GM12878 (cell line): ENCODE results near the gene SAMD3. TPM values are rescaled to one million over a fixed set of nuclear protein-coding genes. Genes with fewer than 3 reads are reported as not detected.

Source experiments
- ATAC-seq: fragments of 200-7000 bp; cut with Tn5 transposase; 3 replicates; pipeline ENCODE4 v1.9.1; 2020; ENCODE audit warnings: mild to moderate bottlenecking, moderate library complexity
- BruUV-seq: library from RNA; stranded (reverse); fragments of 400-500 nt; replicated peaks from 2 replicates; lab custom pipeline; 2021; lab: Mats Ljungman, UMichigan
- CTCF ChIA-PET: fragments of 300-600 bp; sonication (Branson Sonifier 250); formaldehyde crosslinking; extraction: SDS; loops from one replicate; lab custom pipeline; 2021; ENCODE audit warnings: inconsistent platforms; lab: Yijun Ruan, JAX
- POLR2A ChIA-PET: fragments of 350-600 bp; formaldehyde crosslinking; extraction: SDS; loops from one replicate; lab custom pipeline; 2021; ENCODE audit warnings: inconsistent platforms; lab: Charles Lee
- RAD21 ChIA-PET: fragments of 300-600 bp; sonication (Branson Sonifier 250); formaldehyde crosslinking; loops from one replicate; lab custom pipeline; 2023; ENCODE audit warnings: antibody characterized with exemption; ENCODE audit not compliant: unreplicated experiment; lab: Charles Lee
- SMC1A ChIA-PET: fragments of 300-600 bp; sonication (Branson Sonifier 250); formaldehyde crosslinking; loops from one replicate; lab custom pipeline; 2023; ENCODE audit not compliant: unreplicated experiment, uncharacterized antibody; lab: Charles Lee
- DNase-seq: peaks from one replicate; pipeline ENCODE4 v3.0.0-alpha.2; 2011; ENCODE audit warnings: low read depth, low spot score
- FAIRE-seq: peaks from 3 replicates; lab custom pipeline; 2011; peaks lifted over from hg19 to GRCh38; lab: Jason Lieb, UNC
- H2AFZ ChIP-seq: 2 replicates; pipeline ENCODE4 v1.6.0; 2011; ENCODE audit warnings: low read depth, low read length, control low read depth; ENCODE audit not compliant: control insufficient read depth
- H3K27ac ChIP-seq: 2 replicates; pipeline ENCODE4 v1.5.1; 2011; ENCODE audit warnings: control low read depth; ENCODE audit not compliant: control insufficient read depth, insufficient read depth
- H3K27me3 ChIP-seq, 2 experiments: replicated peaks in 1 of 2; 2 replicates each; pipeline versions ENCODE4 v1.6.0 to v1.6.1; 2011; ENCODE audit warnings: low read length in 1 of 2; ENCODE audit not compliant: control insufficient read depth in 2 of 2, insufficient read depth in 2 of 2
- H3K36me3 ChIP-seq, 2 experiments: 2 replicates each; pipeline ENCODE4 v1.5.1; 2011; ENCODE audit warnings: low read length in 1 of 2; ENCODE audit not compliant: control insufficient read depth in 2 of 2, insufficient read depth in 2 of 2
- H3K4me1 ChIP-seq: 2 replicates; pipeline ENCODE4 v1.6.1; 2011; ENCODE audit warnings: mild to moderate bottlenecking, low read length, moderate library complexity, mixed read lengths; ENCODE audit not compliant: control insufficient read depth, insufficient read depth
- H3K4me2 ChIP-seq: 2 replicates; pipeline ENCODE4 v1.6.0; 2011; ENCODE audit warnings: control low read depth; ENCODE audit not compliant: control insufficient read depth, insufficient read depth
- H3K4me3 ChIP-seq: fragments of 200-600 bp; sonication (generic); 2 replicates; pipeline ENCODE4 v1.5.1; 2016
- H3K79me2 ChIP-seq: 2 replicates; pipeline ENCODE4 v1.6.0; 2011; ENCODE audit warnings: low read length; ENCODE audit not compliant: control insufficient read depth, insufficient read depth
- H3K9ac ChIP-seq: 2 replicates; pipeline ENCODE4 v1.8.0; 2011; ENCODE audit warnings: low read length, control low read depth, mixed read lengths; ENCODE audit not compliant: control insufficient read depth, insufficient read depth
- H3K9me3 ChIP-seq: replicated peaks from 3 replicates; pipeline ENCODE4 v1.5.1; 2011; ENCODE audit warnings: mild to moderate bottlenecking, low read length; ENCODE audit not compliant: control insufficient read depth, insufficient read depth
- H4K20me1 ChIP-seq: 2 replicates; pipeline ENCODE4 v1.6.0; 2011; ENCODE audit not compliant: control insufficient read depth, insufficient read depth
- ATF7 ChIP-seq: fragments of 450-650 bp; IDR thresholded peaks from 2 replicates; pipeline ENCODE4 v1.6.1; 2016; ENCODE audit warnings: low read depth, mild to moderate bottlenecking
- CBFB ChIP-seq: IDR thresholded peaks from 2 replicates; pipeline ENCODE4 v1.6.1; 2016; ENCODE audit warnings: antibody characterized with exemption, low read depth
- CHD2 ChIP-seq: IDR thresholded peaks from 2 replicates; pipeline ENCODE4 v1.6.1; 2011; ENCODE audit warnings: low read depth, low read length, improper control_type of control experiment, borderline replicate concordance
- CREB1 ChIP-seq: IDR thresholded peaks from 2 replicates; pipeline ENCODE4 v1.6.1; 2012; ENCODE audit warnings: low read depth, mild to moderate bottlenecking, inconsistent platforms
- ESRRA ChIP-seq: IDR thresholded peaks from 2 replicates; pipeline ENCODE4 v1.6.1; 2012; ENCODE audit warnings: mild to moderate bottlenecking, low read length, improper control_type of control experiment
- HDAC2 ChIP-seq: fragments of 200-600 bp; sonication (generic); IDR thresholded peaks from 2 replicates; pipeline ENCODE4 v1.6.1; 2017
- JUNB ChIP-seq: IDR thresholded peaks from 2 replicates; pipeline ENCODE4 v1.6.1; 2016; ENCODE audit warnings: antibody characterized with exemption, mild to moderate bottlenecking
- KAT2A ChIP-seq: conservative IDR thresholded peaks from 2 replicates; pipeline ENCODE4 v1.6.1; 2011; ENCODE audit warnings: low read depth, low read length; ENCODE audit not compliant: control insufficient read depth
- KLF5 ChIP-seq: fragments of 450-650 bp; IDR thresholded peaks from 2 replicates; pipeline ENCODE4 v1.6.1; 2014; ENCODE audit warnings: mild to moderate bottlenecking; ENCODE audit not compliant: partially characterized antibody
- MAX ChIP-seq: IDR thresholded peaks from 2 replicates; pipeline ENCODE4 v1.6.1; 2012; ENCODE audit warnings: low read depth, low read length, improper control_type of control experiment
- MYB ChIP-seq: fragments of 150-350 bp; IDR thresholded peaks from 2 replicates; pipeline ENCODE4 v1.6.1; 2014; ENCODE audit warnings: mild to moderate bottlenecking, low read depth, low read length, borderline replicate concordance
- PAX8 ChIP-seq: fragments of 450-650 bp; IDR thresholded peaks from 2 replicates; pipeline ENCODE4 v1.6.1; 2017; ENCODE audit warnings: mild to moderate bottlenecking, moderate library complexity
- SIN3A ChIP-seq: IDR thresholded peaks from 2 replicates; pipeline ENCODE4 v1.6.1; 2012; ENCODE audit warnings: low read depth, low read length, improper control_type of control experiment
- SMARCA5 ChIP-seq: fragments of 450-650 bp; IDR thresholded peaks from 2 replicates; pipeline ENCODE4 v1.6.1; 2017; ENCODE audit warnings: mild to moderate bottlenecking
- SREBF2 ChIP-seq: IDR thresholded peaks from 2 replicates; pipeline ENCODE4 v1.6.1; 2012; ENCODE audit warnings: mild to moderate bottlenecking, low read length
- TAF1 ChIP-seq: IDR thresholded peaks from 2 replicates; pipeline ENCODE4 v1.6.1; 2011; ENCODE audit warnings: mild to moderate bottlenecking, low read depth, low read length, borderline replicate concordance
- TCF3 ChIP-seq: IDR thresholded peaks from 2 replicates; pipeline ENCODE4 v1.6.1; 2012; ENCODE audit warnings: low read depth, mild to moderate bottlenecking, low read length, borderline replicate concordance; ENCODE audit not compliant: insufficient read depth
- WRNIP1 ChIP-seq: IDR thresholded peaks from 2 replicates; pipeline ENCODE4 v1.6.1; 2011; ENCODE audit warnings: low read depth, low read length, improper control_type of control experiment, borderline replicate concordance
- YY1 ChIP-seq: IDR thresholded peaks from 2 replicates; pipeline ENCODE4 v1.6.1; 2011; ENCODE audit warnings: low read depth, mild to moderate bottlenecking, low read length
- ZNF622 ChIP-seq: fragments of 450-650 bp; IDR thresholded peaks from 2 replicates; pipeline ENCODE4 v1.6.1; 2017; ENCODE audit warnings: mild to moderate bottlenecking, inconsistent platforms
- WGBS: methylation state at CpG from one replicate; pipeline ENCODE4 v1.1.6; 2016; ENCODE audit warnings: low lambda C conversion rate; ENCODE audit not compliant: insufficient replicate concordance, insufficient coverage; ENCODE audit errors: missing lambda C conversion rate; 5-methylcytosine and 5-hydroxymethylcytosine counted together
- in situ Hi-C: fragments of 300-500 bp; cut with MboI; formaldehyde crosslinking; loops from 9 replicates; pipeline ENCODE4 v1.14.3; 2018; ENCODE audit warnings: mixed read lengths
- intact Hi-C: fragments of 100-400 bp; cut with micrococcal nuclease; formaldehyde crosslinking; loops from one replicate; pipeline ENCODE4 v1.14.2; 2022; ENCODE audit not compliant: unreplicated experiment
- polyA plus RNA-seq, 11 experiments: library from polyadenylated mRNA; depleted of rRNA in 4 of 11; unstranded in 6 of 11; stranded (reverse) in 5 of 11; fragments of >200 nt; fragmentation: Nextera tagmentation in 4 of 11; fragmentation: Illumina TruSeq in 1 of 11; extraction: Ambion mirVana in 4 of 11; extraction: Trizol in 1 of 11; gene quantifications; 1 replicate in 1 of 11; 2 replicates in 10 of 11; pipeline versions ENCODE4 v1.2.1 to v1.2.3, GENCODE V29; 2011 to 2016; ENCODE audit warnings: inconsistent platforms in 2 of 11, missing spikeins in 2 of 11, low read depth in 1 of 11
- total RNA-seq, 4 experiments: library from RNA; depleted of rRNA in 3 of 4; stranded (reverse); fragments of >200 nt in 3 of 4; fragmentation: Illumina TruSeq in 1 of 4; extraction: Trizol in 1 of 4; gene quantifications; 2 replicates each; pipeline versions ENCODE4 v1.2.1 to v1.2.3, GENCODE V29; 2013 to 2021
- TF ChIP-seq, protein P1 (sequence below): IDR thresholded peaks from 2 replicates; pipeline ENCODE4 v1.6.1; 2011; ENCODE audit warnings: borderline replicate concordance, low read depth, mild to moderate bottlenecking, moderate library complexity, mixed read lengths, low read length; ENCODE audit not compliant: insufficient read depth; ENCODE audit errors: extremely low read length
- TF ChIP-seq, protein P2 (sequence below): IDR thresholded peaks from 2 replicates; pipeline ENCODE4 v1.6.1; 2011; ENCODE audit warnings: mild to moderate bottlenecking, low read depth, low read length, moderate library complexity; ENCODE audit not compliant: insufficient replicate concordance

SAMD3 gene
- total and polyA plus RNA-seq, 10 of the 15 experiments (the other 5 are each of a cell fraction or from before 2014, with no cell fraction given) = 0.04 to 2.3 (median 0.39) TPM; not detected in 2

GRCh38 chr6:130099119-130099518 is 123.6 kb downstream of the SAMD3 start (continued):
- TF ChIP-seq MYB (no peak), YY1 (no peak)

DNA sequence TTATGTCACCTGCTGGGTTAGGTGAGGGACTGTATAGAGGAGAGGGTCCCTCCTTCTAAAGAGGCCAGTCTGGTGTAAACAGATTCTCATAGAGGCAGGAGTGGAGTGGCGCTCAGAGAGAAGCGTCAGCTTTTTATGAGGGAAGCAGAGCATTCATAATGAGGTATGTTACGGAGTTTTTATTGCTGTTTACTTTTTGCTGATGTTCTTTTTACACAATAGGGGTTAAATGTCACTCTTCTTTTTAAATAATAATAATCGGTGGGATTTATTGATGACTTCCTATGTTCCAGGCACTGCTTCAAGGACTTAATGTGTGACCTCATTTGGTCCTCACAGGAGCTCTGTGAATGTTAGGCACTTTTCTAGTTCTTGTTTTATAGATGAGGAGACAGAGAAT is 124.4 kb downstream of the SAMD3 start:
- TF ChIP-seq CHD2 = no peak
- TF ChIP-seq, protein P1, sequence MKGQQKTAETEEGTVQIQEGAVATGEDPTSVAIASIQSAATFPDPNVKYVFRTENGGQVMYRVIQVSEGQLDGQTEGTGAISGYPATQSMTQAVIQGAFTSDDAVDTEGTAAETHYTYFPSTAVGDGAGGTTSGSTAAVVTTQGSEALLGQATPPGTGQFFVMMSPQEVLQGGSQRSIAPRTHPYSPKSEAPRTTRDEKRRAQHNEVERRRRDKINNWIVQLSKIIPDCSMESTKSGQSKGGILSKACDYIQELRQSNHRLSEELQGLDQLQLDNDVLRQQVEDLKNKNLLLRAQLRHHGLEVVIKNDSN = no peak
- no peak for TF ChIP-seq SIN3A
- TF ChIP-seq PAX8 = no peak
- no peak for TF ChIP-seq KAT2A
- TF ChIP-seq ESRRA = no peak
- no peak for TF ChIP-seq WRNIP1
- TF ChIP-seq TCF3 = no peak
- TF ChIP-seq SREBF2 = no peak
- no peak for TF ChIP-seq TAF1
- no peak for TF ChIP-seq KLF5
- TF ChIP-seq ZNF622 = no peak
- TF ChIP-seq, protein P2, sequence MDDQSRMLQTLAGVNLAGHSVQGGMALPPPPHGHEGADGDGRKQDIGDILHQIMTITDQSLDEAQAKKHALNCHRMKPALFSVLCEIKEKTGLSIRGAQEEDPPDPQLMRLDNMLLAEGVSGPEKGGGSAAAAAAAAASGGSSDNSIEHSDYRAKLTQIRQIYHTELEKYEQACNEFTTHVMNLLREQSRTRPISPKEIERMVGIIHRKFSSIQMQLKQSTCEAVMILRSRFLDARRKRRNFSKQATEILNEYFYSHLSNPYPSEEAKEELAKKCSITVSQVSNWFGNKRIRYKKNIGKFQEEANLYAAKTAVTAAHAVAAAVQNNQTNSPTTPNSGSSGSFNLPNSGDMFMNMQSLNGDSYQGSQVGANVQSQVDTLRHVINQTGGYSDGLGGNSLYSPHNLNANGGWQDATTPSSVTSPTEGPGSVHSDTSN = no peak
- no peak for TF ChIP-seq ATF7
- no peak for TF ChIP-seq JUNB
- TF ChIP-seq MAX = no peak
- TF ChIP-seq CBFB = no peak
- TF ChIP-seq CREB1 = no peak
- no peak for TF ChIP-seq HDAC2
- TF ChIP-seq SMARCA5 = no peak
- H3K27me3 ChIP-seq = no peaks in the 10 kb centered on the region
- ChIA-PET SMC1A (interaction anchor here (0.6 kb wide), 1 partner anchor 655 kb away, joined by 3 read pairs; no protein-coding TSS in a partner anchor), CTCF (interaction anchor here (0.9 kb wide), 1 partner anchor 212 kb away, joined by 3 read pairs; no protein-coding TSS in a partner anchor), POLR2A (no interaction called here), RAD21 (no interaction called here)
- no peaks in the 10 kb centered on the region for H3K36me3 ChIP-seq
- H3K9me3 ChIP-seq = no peaks in the 10 kb centered on the region
- no peak overlapping the region for H3K27ac ChIP-seq
- H3K4me3 ChIP-seq = no peak overlapping the region
- ATAC-seq = no peak
- no TSS peak for BruUV-seq
- no peak overlapping the region for H3K9ac ChIP-seq
- no peaks in the 10 kb centered on the region for H3K79me2 ChIP-seq
- intact Hi-C loops (no loop called here), in situ Hi-C loops (no loop called here)
- FAIRE-seq = no peak
- DNase-seq = no peak
- no peak overlapping the region for H2AFZ ChIP-seq
- no peaks in the 10 kb centered on the region for H4K20me1 ChIP-seq
- no peaks in the 10 kb centered on the region for H3K4me1 ChIP-seq
- H3K4me2 ChIP-seq = no peak overlapping the region
- 98% methylated on average over 4 of the region's 4 CpGs for WGBS
